HEK293 (cell line): ENCODE data around the gene ELOVL5.

Experiments used
- CTCF ChIA-PET: fragments of 350-600 bp; formaldehyde crosslinking; extraction: SDS; loops from one replicate; lab custom pipeline; 2021; ENCODE audit warnings: antibody characterized with exemption; lab: Yijun Ruan, JAX
- POLR2A ChIA-PET: fragments of 300-600 bp; formaldehyde crosslinking; extraction: SDS; loops from one replicate; lab custom pipeline; 2020; ENCODE audit warnings: antibody characterized with exemption, inconsistent platforms; lab: Yijun Ruan, JAX
- H3K27ac ChIP-seq: fragments of 200-500 bp; sonication (Bioruptor generic); 2 replicates; pipeline ENCODE4 v1.5.1; 2014; ENCODE audit warnings: low read depth, low read length, control low read depth, inconsistent platforms; ENCODE audit errors: extremely low read depth
- H3K36me3 ChIP-seq, 2 experiments: fragments of 200-500 bp in 1 of 2; sonication (Bioruptor generic) in 1 of 2; 1 replicate in 1 of 2; 2 replicates in 1 of 2; pipeline ENCODE4 v1.5.1; 2014 to 2017; ENCODE audit warnings: inconsistent platforms in 2 of 2, low read length in 2 of 2; ENCODE audit not compliant: control insufficient read depth in 2 of 2, insufficient read depth in 1 of 2
- H3K4me1 ChIP-seq: fragments of 200-500 bp; sonication (Bioruptor generic); 2 replicates; pipeline ENCODE4 v1.5.1; 2014; ENCODE audit warnings: mild to moderate bottlenecking, low read length, inconsistent platforms; ENCODE audit not compliant: control insufficient read depth, insufficient read depth
- H3K4me3 ChIP-seq: 2 replicates; pipeline ENCODE4 v1.5.1; 2011; ENCODE audit warnings: low read depth, mild to moderate bottlenecking, control low read depth, low read length, moderate library complexity
- H3K9me3 ChIP-seq: fragments of 200-500 bp; sonication (Bioruptor generic); 2 replicates; pipeline ENCODE4 v1.5.1; 2014; ENCODE audit warnings: low read depth, low read length, inconsistent platforms; ENCODE audit not compliant: control insufficient read depth, insufficient read depth
- AEBP2 ChIP-seq: fragments of 450-650 bp; formaldehyde crosslinking; IDR thresholded peaks from 2 replicates; pipeline ENCODE4 v1.5.1; 2016; ENCODE audit warnings: missing biosample characterization, missing genetic modification characterization, borderline replicate concordance
- KLF17 ChIP-seq: fragments of 450-650 bp; formaldehyde crosslinking; IDR thresholded peaks from 2 replicates; pipeline ENCODE4 v1.5.1; 2016; ENCODE audit warnings: missing biosample characterization, missing genetic modification characterization
- KLF8 ChIP-seq: fragments of 450-650 bp; formaldehyde crosslinking; IDR thresholded peaks from 2 replicates; pipeline ENCODE4 v1.5.1; 2016; ENCODE audit warnings: missing biosample characterization, missing genetic modification characterization
- REPIN1 ChIP-seq: fragments of 450-650 bp; formaldehyde crosslinking; IDR thresholded peaks from 2 replicates; pipeline ENCODE4 v1.5.1; 2017; ENCODE audit warnings: missing biosample characterization, missing genetic modification characterization, low read depth
- SCRT2 ChIP-seq: fragments of 450-650 bp; formaldehyde crosslinking; IDR thresholded peaks from 2 replicates; pipeline ENCODE4 v1.5.1; 2016; ENCODE audit warnings: missing biosample characterization, missing genetic modification characterization
- ZBTB10 ChIP-seq: fragments of 450-650 bp; formaldehyde crosslinking; IDR thresholded peaks from 2 replicates; pipeline ENCODE4 v1.5.1; 2016; ENCODE audit warnings: missing biosample characterization, missing genetic modification characterization
- ZBTB11 ChIP-seq: fragments of 450-650 bp; formaldehyde crosslinking; conservative IDR thresholded peaks from 2 replicates; pipeline ENCODE4 v1.5.1; 2016; ENCODE audit warnings: low read depth, missing biosample characterization, missing genetic modification characterization
- ZNF223 ChIP-seq: fragments of 450-650 bp; formaldehyde crosslinking; IDR thresholded peaks from 2 replicates; pipeline ENCODE4 v1.5.1; 2016; ENCODE audit warnings: missing biosample characterization, missing genetic modification characterization
- ZNF335 ChIP-seq: fragments of 450-650 bp; formaldehyde crosslinking; conservative IDR thresholded peaks from 2 replicates; pipeline ENCODE4 v1.5.1; 2016; ENCODE audit warnings: missing biosample characterization, missing genetic modification characterization
- ZNF398 ChIP-seq: fragments of 450-650 bp; formaldehyde crosslinking; IDR thresholded peaks from 2 replicates; pipeline ENCODE4 v1.5.1; 2017; ENCODE audit warnings: missing biosample characterization, missing genetic modification characterization
- ZNF48 ChIP-seq: fragments of 450-650 bp; formaldehyde crosslinking; IDR thresholded peaks from 2 replicates; pipeline ENCODE4 v1.5.1; 2016; ENCODE audit warnings: missing biosample characterization, missing genetic modification characterization
- ZNF514 ChIP-seq: fragments of 450-650 bp; formaldehyde crosslinking; IDR thresholded peaks from 2 replicates; pipeline ENCODE4 v1.5.1; 2016; ENCODE audit warnings: missing biosample characterization, missing genetic modification characterization
- ZNF544 ChIP-seq: fragments of 450-650 bp; formaldehyde crosslinking; IDR thresholded peaks from 2 replicates; pipeline ENCODE4 v1.5.0; 2017; ENCODE audit warnings: missing biosample characterization, missing genetic modification characterization
- ZNF580 ChIP-seq: fragments of 450-650 bp; formaldehyde crosslinking; IDR thresholded peaks from 2 replicates; pipeline ENCODE4 v1.5.1; 2016; ENCODE audit warnings: missing biosample characterization, missing genetic modification characterization
- ZNF626 ChIP-seq: fragments of 450-650 bp; sonication (Bioruptor Pico); formaldehyde crosslinking; IDR thresholded peaks from 2 replicates; pipeline ENCODE4 v1.5.1; 2018; ENCODE audit warnings: missing biosample characterization, missing genetic modification characterization, inconsistent platforms
- ZNF791 ChIP-seq: fragments of 450-650 bp; formaldehyde crosslinking; IDR thresholded peaks from 2 replicates; pipeline ENCODE4 v1.5.1; 2016; ENCODE audit warnings: missing biosample characterization, missing genetic modification characterization
- ZSCAN18 ChIP-seq: fragments of 450-650 bp; formaldehyde crosslinking; IDR thresholded peaks from 2 replicates; pipeline ENCODE4 v1.5.1; 2016; ENCODE audit warnings: missing biosample characterization, missing genetic modification characterization

Gene ELOVL5

GRCh38 chr6:53318429-53318828 is 30.3 kb downstream of the ELOVL5 start:
- TF ChIP-seq KLF8 (tag by site-specific recombination) (no peak), SCRT2 (peak; percentile 54; the same call in 1 of the 2 replicates), ZNF514 (no peak), ZNF398 (tag by site-specific recombination) (no peak), ZNF223 (tag by site-specific recombination) (no peak), ZNF544 (tag by site-specific recombination) (no peak), ZNF335 (tag by site-specific recombination) (no peak), ZBTB10 (no peak)
- CTCF ChIA-PET, result interaction anchor here (0.6 to 1.3 kb wide), 3 partner anchors 10 to 262 kb away, joined by 3 to 5 read pairs (median 3); no protein-coding TSS in a partner anchor
- Histone ChIP-seq H3K36me3 (no peaks in the 10 kb centered on the region), H3K4me3 (no peak overlapping the region), H3K27ac (no peak overlapping the region), H3K9me3 (no peaks in the 10 kb centered on the region), H3K4me1 (peaks cover 35% of the 10 kb centered on the region)
- POLR2A ChIA-PET, result interaction anchor here (0.6 kb wide), 1 partner anchor 43 kb away, joined by 3 read pairs; no protein-coding TSS in a partner anchor

GRCh38 chr6:53317861-53318260 is 30.9 kb downstream of the ELOVL5 start:
- H3K36me3 ChIP-seq, result no peaks in the 10 kb centered on the region
- peaks cover 30% of the 10 kb centered on the region for H3K4me1 ChIP-seq
- no peak overlapping the region for H3K4me3 ChIP-seq
- no peaks in the 10 kb centered on the region for H3K9me3 ChIP-seq
- TF ChIP-seq KLF17 (tag by site-specific recombination) (no peak), ZNF580 (no peak), ZSCAN18 (no peak), REPIN1 (tag by site-specific recombination) (no peak), ZNF48 (tag by site-specific recombination) (no peak), ZBTB11 (tag by site-specific recombination) (no peak), AEBP2 (tag by site-specific recombination) (no peak), ZNF626 (tag by site-specific recombination) (no peak), ZNF791 (tag by site-specific recombination) (no peak)
- CTCF ChIA-PET, result interaction anchor here (0.6 kb wide), 1 partner anchor 261 kb away, joined by 3 read pairs; no protein-coding TSS in a partner anchor
- POLR2A ChIA-PET, result no interaction called here
- no peak overlapping the region for H3K27ac ChIP-seq
